ENCODE data around the gene DISP1. TPM values are rescaled to one million over a fixed set of nuclear protein-coding genes. Genes with fewer than 3 reads are reported as not detected.

Gene DISP1
- total RNA-seq, 2 experiments from 2014 or later, result 2.6 to 2.7 TPM

GRCh38 chr1:222813866-222814535, 838 bp upstream of the DISP1 start:
- DNase-seq, result no peak
- POLR2A ChIA-PET, result no interaction called here

GRCh38 chr1:222815440-222815765, 564 bp downstream of the DISP1 start:
- Mint-ChIP-seq H3K4me3 (peak overlapping the region; percentile 96), H3K9me3 (no peaks in the 10 kb centered on the region), H3K4me1 (peaks cover 18% of the 10 kb centered on the region), H3K27ac (peak overlapping the region; percentile 90), H3K36me3 (peaks cover 2% of the 10 kb centered on the region), H3K27me3 (peaks cover 8% of the 10 kb centered on the region)
- no peak for ATAC-seq (ENCODE audit: low read depth)
- POLR2A ChIA-PET, result no interaction called here
- no peak for DNase-seq

More at GRCh38 chr1:222813866-222814535, 838 bp upstream of the DISP1 start:
- Mint-ChIP-seq H3K4me3 (peak overlapping the region; percentile 96), H3K4me1 (peaks cover 18% of the 10 kb centered on the region), H3K9me3 (no peaks in the 10 kb centered on the region), H3K27ac (peak overlapping the region; percentile 82), H3K27me3 (peaks cover 8% of the 10 kb centered on the region), H3K36me3 (peaks cover 2% of the 10 kb centered on the region)
- no peak for ATAC-seq (ENCODE audit: low read depth)

- no peak for ATAC-seq (ENCODE audit: low read depth)
- H3K27ac Mint-ChIP-seq, result no peak overlapping the region
- H3K4me1 Mint-ChIP-seq, result peaks cover 18% of the 10 kb centered on the region
- no peaks in the 10 kb centered on the region for H3K9me3 Mint-ChIP-seq
- no peak overlapping the region for H3K4me3 Mint-ChIP-seq
- peaks cover 2% of the 10 kb centered on the region for H3K36me3 Mint-ChIP-seq
- POLR2A ChIA-PET, result no interaction called here
- DNase-seq, result no peak
- no peaks in the 10 kb centered on the region for H3K27me3 Mint-ChIP-seq
Observed at GRCh38 chr1:222817529-222817928, 2.7 kb downstream of the DISP1 start.

- POLR2A ChIA-PET, result no interaction called here
- ATAC-seq (ENCODE audit: low read depth), result no peak
- no peak for DNase-seq
- no peaks in the 10 kb centered on the region for H3K27me3 Mint-ChIP-seq
- H3K27ac Mint-ChIP-seq, result no peak overlapping the region
- peaks cover 18% of the 10 kb centered on the region for H3K4me1 Mint-ChIP-seq
- H3K9me3 Mint-ChIP-seq, result no peaks in the 10 kb centered on the region
- H3K36me3 Mint-ChIP-seq, result peaks cover 2% of the 10 kb centered on the region
- H3K4me3 Mint-ChIP-seq, result no peak overlapping the region
Observed at GRCh38 chr1:222818171-222818570, 3.3 kb downstream of the DISP1 start.

- no peaks in the 10 kb centered on the region for H3K9me3 Mint-ChIP-seq
- H3K27me3 Mint-ChIP-seq, result no peaks in the 10 kb centered on the region
- DNase-seq (no peak), ATAC-seq (ENCODE audit: low read depth) (no peak)
- peaks cover under 1% of the 10 kb centered on the region for H3K36me3 Mint-ChIP-seq
- H3K4me1 Mint-ChIP-seq, result peaks cover 10% of the 10 kb centered on the region
- H3K27ac Mint-ChIP-seq, result no peak overlapping the region
- H3K4me3 Mint-ChIP-seq, result no peak overlapping the region
- POLR2A ChIA-PET, result no interaction called here
Observed at GRCh38 chr1:222820171-222820712, 5.4 kb downstream of the DISP1 start.

- H3K4me1 Mint-ChIP-seq, result peaks cover 4% of the 10 kb centered on the region
- DNase-seq (no peak), ATAC-seq (ENCODE audit: low read depth) (no peak)
- no peaks in the 10 kb centered on the region for H3K36me3 Mint-ChIP-seq
- H3K27ac Mint-ChIP-seq, result no peak overlapping the region
- H3K27me3 Mint-ChIP-seq, result no peaks in the 10 kb centered on the region
- H3K9me3 Mint-ChIP-seq, result no peaks in the 10 kb centered on the region
- H3K4me3 Mint-ChIP-seq, result no peak overlapping the region
- POLR2A ChIA-PET, result no interaction called here
Observed at GRCh38 chr1:222821239-222821638, 6.4 kb downstream of the DISP1 start.

- Mint-ChIP-seq H3K4me1 (no peaks in the 10 kb centered on the region), H3K27me3 (no peaks in the 10 kb centered on the region), H3K4me3 (no peak overlapping the region), H3K27ac (no peak overlapping the region), H3K9me3 (no peaks in the 10 kb centered on the region), H3K36me3 (no peaks in the 10 kb centered on the region)
- ATAC-seq (ENCODE audit: low read depth) (no peak), DNase-seq (no peak)
- POLR2A ChIA-PET, result no interaction called here
Observed at GRCh38 chr1:222823695-222824094, 8.9 kb downstream of the DISP1 start.

- no peaks in the 10 kb centered on the region for H3K9me3 Mint-ChIP-seq
- no peaks in the 10 kb centered on the region for H3K4me1 Mint-ChIP-seq
- ATAC-seq (ENCODE audit: low read depth) (no peak), DNase-seq (no peak)
- no peak overlapping the region for H3K27ac Mint-ChIP-seq
- no peaks in the 10 kb centered on the region for H3K36me3 Mint-ChIP-seq
- POLR2A ChIA-PET, result no interaction called here
- no peaks in the 10 kb centered on the region for H3K27me3 Mint-ChIP-seq
- H3K4me3 Mint-ChIP-seq, result no peak overlapping the region
Observed at GRCh38 chr1:222824641-222825040, 9.8 kb downstream of the DISP1 start.

GRCh38 chr1:222828939-222829338, 14.1 kb downstream of the DISP1 start:
- Mint-ChIP-seq H3K27me3 (no peaks in the 10 kb centered on the region), H3K4me1 (peaks cover 2% of the 10 kb centered on the region), H3K9me3 (no peaks in the 10 kb centered on the region), H3K36me3 (no peaks in the 10 kb centered on the region), H3K4me3 (no peak overlapping the region), H3K27ac (no peak overlapping the region)
- ATAC-seq (ENCODE audit: low read depth), result no peak
- DNase-seq, result no peak
- POLR2A ChIA-PET, result no interaction called here

GRCh38 chr1:222829868-222830267, 15.0 kb downstream of the DISP1 start:
- POLR2A ChIA-PET, result no interaction called here
- no peak overlapping the region for H3K27ac Mint-ChIP-seq
- no peak for ATAC-seq (ENCODE audit: low read depth)

GRCh38 chr1:222833356-222833876, 18.6 kb downstream of the DISP1 start:
- no peak overlapping the region for H3K4me3 Mint-ChIP-seq
- ATAC-seq (ENCODE audit: low read depth), result no peak
- H3K4me1 Mint-ChIP-seq, result peaks cover 2% of the 10 kb centered on the region
- H3K9me3 Mint-ChIP-seq, result no peaks in the 10 kb centered on the region
- no peaks in the 10 kb centered on the region for H3K36me3 Mint-ChIP-seq
- no peak for DNase-seq
- POLR2A ChIA-PET, result no interaction called here
- no peaks in the 10 kb centered on the region for H3K27me3 Mint-ChIP-seq
- no peak overlapping the region for H3K27ac Mint-ChIP-seq

More at GRCh38 chr1:222829868-222830267, 15.0 kb downstream of the DISP1 start:
- no peaks in the 10 kb centered on the region for H3K9me3 Mint-ChIP-seq
- H3K36me3 Mint-ChIP-seq, result no peaks in the 10 kb centered on the region
- peaks cover 2% of the 10 kb centered on the region for H3K4me1 Mint-ChIP-seq
- DNase-seq, result no peak
- no peaks in the 10 kb centered on the region for H3K27me3 Mint-ChIP-seq
- no peak overlapping the region for H3K4me3 Mint-ChIP-seq

GRCh38 chr1:222843469-222844410, 28.9 kb downstream of the DISP1 start:
- Mint-ChIP-seq H3K27ac (no peak overlapping the region), H3K4me1 (no peaks in the 10 kb centered on the region), H3K27me3 (no peaks in the 10 kb centered on the region), H3K4me3 (no peak overlapping the region), H3K9me3 (no peaks in the 10 kb centered on the region), H3K36me3 (peaks cover 3% of the 10 kb centered on the region)
- DNase-seq (no peak), ATAC-seq (ENCODE audit: low read depth) (no peak)
- POLR2A ChIA-PET, result no interaction called here

- no peak overlapping the region for H3K4me3 Mint-ChIP-seq
- H3K27ac Mint-ChIP-seq, result no peak overlapping the region
- no peaks in the 10 kb centered on the region for H3K9me3 Mint-ChIP-seq
- H3K36me3 Mint-ChIP-seq, result peaks cover 3% of the 10 kb centered on the region
- DNase-seq, result no peak
- no peaks in the 10 kb centered on the region for H3K27me3 Mint-ChIP-seq
- POLR2A ChIA-PET, result no interaction called here
- no peaks in the 10 kb centered on the region for H3K4me1 Mint-ChIP-seq
- no peak for ATAC-seq (ENCODE audit: low read depth)
Observed at GRCh38 chr1:222844411-222844779, 29.6 kb downstream of the DISP1 start.

GRCh38 chr1:222845763-222846162, 30.9 kb downstream of the DISP1 start:
- H3K4me1 Mint-ChIP-seq, result no peaks in the 10 kb centered on the region
- no peak overlapping the region for H3K27ac Mint-ChIP-seq
- no peaks in the 10 kb centered on the region for H3K27me3 Mint-ChIP-seq
- POLR2A ChIA-PET, result no interaction called here
- H3K9me3 Mint-ChIP-seq, result no peaks in the 10 kb centered on the region
- ATAC-seq (ENCODE audit: low read depth) (no peak), DNase-seq (no peak)
- H3K36me3 Mint-ChIP-seq, result peaks cover 3% of the 10 kb centered on the region
- no peak overlapping the region for H3K4me3 Mint-ChIP-seq

All from activated naive CD8-positive, alpha-beta T cell treated with anti-CD3 and anti-CD28 coated beads, Interleukin-2, amount 10 ng/mL, durations not matched to agents 7 days and 5 days (primary cell).